ENCODE data around the gene ATXN7. TPM values are rescaled to one million over a fixed set of nuclear protein-coding genes. Genes with fewer than 3 reads are reported as not detected.

ATXN7 gene
- total RNA-seq, 1 experiment from 2014 or later = 27.5 TPM

DNA sequence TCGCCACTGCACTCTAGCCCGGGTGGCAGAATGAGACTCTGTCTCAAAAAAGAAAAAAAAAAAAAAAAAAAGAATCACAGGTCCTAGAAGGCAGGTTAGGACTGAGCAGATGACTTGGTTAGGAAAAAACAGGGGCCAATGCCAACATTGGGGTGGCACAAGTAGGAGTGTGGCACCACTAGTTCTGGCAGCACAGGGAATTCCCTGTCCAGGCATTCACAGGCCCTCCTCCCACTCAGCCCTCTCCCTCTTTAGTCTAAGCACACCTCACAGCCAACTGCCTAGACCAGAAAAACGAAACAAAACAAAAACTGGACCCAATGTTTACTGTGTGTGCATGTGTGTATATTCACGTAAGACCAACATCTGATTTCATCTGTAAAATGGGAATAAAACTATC, 10.6 kb upstream of the ATXN7 start:
- Histone ChIP-seq H2AFZ (ENCODE audit: low read depth, low read length, poor library complexity, severe bottlenecking) (no peak overlapping the region), H3K4me3 (replicated peaks in 1 of 2; ENCODE audit: low read depth in 1 of 2, low read length in 2 of 2) (no peak overlapping the region), H3K9me3 (ENCODE audit: control insufficient read depth in 1 of 2, insufficient read depth in 1 of 2, low read depth in 1 of 2, low read length in 2 of 2) (no peaks in the 10 kb centered on the region), H3K4me2 (ENCODE audit: low read length) (no peak overlapping the region), H3K9ac (ENCODE audit: low read length) (no peak overlapping the region), H4K20me1 (ENCODE audit: insufficient read depth) (peaks cover 4% of the 10 kb centered on the region; the same call in 1 of the 2 replicates), H3K9me2 (ENCODE audit: insufficient read depth) (no peaks in the 10 kb centered on the region), H3K4me1 (ENCODE audit: control insufficient read depth in 1 of 2, insufficient read depth in 2 of 2, low read length in 2 of 2) (peaks cover 5 to 29% of the 10 kb centered on the region in 2 experiments), H3K79me2 (ENCODE audit: insufficient read depth, low read length) (peaks cover 71% of the 10 kb centered on the region), H3K27me3 (ENCODE audit: insufficient read depth, low read length) (no peaks in the 10 kb centered on the region), H3K36me3 (ENCODE audit: control insufficient read depth in 1 of 2, insufficient read depth in 2 of 2, low read length in 2 of 2) (no peaks in the 10 kb centered on the region), H3K27ac (ENCODE audit: low read depth, low read length) (no peak overlapping the region)
- no peak for TF ChIP-seq EGR1 (IDR thresholded peaks at IDR 0.05; ENCODE audit: low read depth)
- no peak for TF ChIP-seq ZNF274 (IDR thresholded peaks at IDR 0.05; ENCODE audit: low read depth, low read length)
- no peak for TF ChIP-seq ZFX (IDR thresholded peaks at IDR 0.05)
- TF ChIP-seq JUND (IDR thresholded peaks at IDR 0.05) = no peak
- no peak for TF ChIP-seq CBX3 (IDR thresholded peaks at IDR 0.05; ENCODE audit: low read depth)
- no peak for TF ChIP-seq TCF7L2 (IDR thresholded peaks at IDR 0.05; ENCODE audit: borderline replicate concordance, extremely low read depth, insufficient read depth, insufficient read length)
- TF ChIP-seq SP1 (IDR thresholded peaks at IDR 0.05; ENCODE audit: low read depth) = no peak
- TF ChIP-seq YY1 (IDR thresholded peaks at IDR 0.05; ENCODE audit: extremely low read depth, insufficient replicate concordance, low read depth, low read length) = no peak
- no peak for TF ChIP-seq SIN3A (IDR thresholded peaks at IDR 0.05; ENCODE audit: low read depth)
- no peak for TF ChIP-seq CEBPB (IDR thresholded peaks at IDR 0.05; ENCODE audit: low read depth)
- no peak for TF ChIP-seq SRF (IDR thresholded peaks at IDR 0.05; ENCODE audit: low read depth)
- TF ChIP-seq, protein P1, sequence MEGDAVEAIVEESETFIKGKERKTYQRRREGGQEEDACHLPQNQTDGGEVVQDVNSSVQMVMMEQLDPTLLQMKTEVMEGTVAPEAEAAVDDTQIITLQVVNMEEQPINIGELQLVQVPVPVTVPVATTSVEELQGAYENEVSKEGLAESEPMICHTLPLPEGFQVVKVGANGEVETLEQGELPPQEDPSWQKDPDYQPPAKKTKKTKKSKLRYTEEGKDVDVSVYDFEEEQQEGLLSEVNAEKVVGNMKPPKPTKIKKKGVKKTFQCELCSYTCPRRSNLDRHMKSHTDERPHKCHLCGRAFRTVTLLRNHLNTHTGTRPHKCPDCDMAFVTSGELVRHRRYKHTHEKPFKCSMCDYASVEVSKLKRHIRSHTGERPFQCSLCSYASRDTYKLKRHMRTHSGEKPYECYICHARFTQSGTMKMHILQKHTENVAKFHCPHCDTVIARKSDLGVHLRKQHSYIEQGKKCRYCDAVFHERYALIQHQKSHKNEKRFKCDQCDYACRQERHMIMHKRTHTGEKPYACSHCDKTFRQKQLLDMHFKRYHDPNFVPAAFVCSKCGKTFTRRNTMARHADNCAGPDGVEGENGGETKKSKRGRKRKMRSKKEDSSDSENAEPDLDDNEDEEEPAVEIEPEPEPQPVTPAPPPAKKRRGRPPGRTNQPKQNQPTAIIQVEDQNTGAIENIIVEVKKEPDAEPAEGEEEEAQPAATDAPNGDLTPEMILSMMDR (IDR thresholded peaks at IDR 0.05 in 2 of 3, conservative IDR thresholded peaks at IDR 0.05 in 1 of 3; ENCODE audit: borderline replicate concordance in 1 of 3, insufficient read depth in 1 of 3, low read depth in 2 of 3, low read length in 2 of 3) = no peak
- TF ChIP-seq EZH2 (IDR thresholded peaks at IDR 0.05) = no peak
- TF ChIP-seq RAD21 (IDR thresholded peaks at IDR 0.05; ENCODE audit: low read depth) = no peak
- POLR2A ChIA-PET = no interaction called here
- RAD21 ChIA-PET (ENCODE audit: low non-redundant PET in 1 of 2, low total read pairs in 2 of 2, uncharacterized antibody in 2 of 2, unreplicated experiment in 2 of 2) = no interaction called here
- CTCF ChIA-PET = no interaction called here
- no peak for ATAC-seq
- BruUV-seq (replicated peaks) = no TSS peak
- no peak for DNase-seq (ENCODE audit: low read depth, low spot score)
- intact Hi-C loops (cut with micrococcal nuclease) = no loop called here

Measured in HCT116 (cell line).